Gastrocnemius medialis (tissue), 4 donors: ENCODE measurements around the gene TOR4A.

Experiments
- CTCF ChIP-seq, 5 experiments: fragments of 450-650 bp in 3 of 5; fragments of 200-600 bp in 2 of 5; sonication (generic) in 2 of 5; IDR thresholded peaks in 4 of 5; conservative IDR thresholded peaks in 1 of 5; 1 replicate in 4 of 5; 2 replicates in 1 of 5; pipeline ENCODE4 v1.5.1; 2016 to 2019; ENCODE audit warnings: antibody characterized with exemption in 5 of 5, mild to moderate bottlenecking in 3 of 5, moderate library complexity in 3 of 5
- POLR2A ChIP-seq, 2 donors: fragments of 450-650 bp; IDR thresholded peaks; one replicate each; pipeline ENCODE4 v1.6.1; 2017; ENCODE audit warnings: antibody characterized with exemption in 2 of 2, mild to moderate bottlenecking in 2 of 2, moderate library complexity in 2 of 2

DNA sequence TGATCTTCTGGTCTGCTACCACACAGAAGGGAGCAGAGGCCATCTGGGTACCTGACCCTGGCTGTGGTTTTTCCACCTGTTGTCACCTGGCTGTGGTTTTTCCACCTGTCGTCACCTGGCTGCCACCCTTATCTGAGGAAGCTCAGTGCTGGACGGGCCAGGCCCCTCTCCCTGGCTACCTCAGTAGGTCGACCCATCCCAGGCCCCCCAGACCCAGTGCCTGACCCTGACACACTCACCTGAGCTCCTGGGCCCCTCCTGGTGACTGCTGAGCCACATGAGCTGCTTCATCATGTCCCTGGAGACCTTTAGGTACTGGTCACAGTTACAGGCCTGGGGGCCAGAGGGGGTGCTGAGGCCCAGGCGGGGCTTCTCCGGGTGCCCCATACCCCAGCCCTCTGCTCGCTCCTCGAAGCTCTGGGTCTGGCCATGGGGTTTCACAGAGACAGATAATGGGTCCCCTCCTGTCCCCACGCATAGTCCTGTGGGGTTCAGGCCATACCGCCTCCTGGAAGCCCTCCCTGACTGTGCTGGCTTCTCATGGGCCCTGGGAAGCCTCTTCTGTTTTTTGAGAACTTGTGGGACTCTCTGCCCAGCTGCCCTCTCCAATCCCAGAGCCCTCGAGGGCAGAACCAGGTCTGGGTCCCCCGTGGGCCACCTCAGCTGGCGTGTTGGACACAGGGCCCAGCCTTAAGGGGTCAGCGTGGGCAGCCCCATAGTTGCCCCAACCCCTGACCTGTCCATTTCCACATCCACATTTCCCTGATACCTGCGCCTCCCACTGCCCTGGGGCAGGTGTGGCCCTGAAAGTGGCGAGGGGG lies 32.1 kb downstream of the TOR4A start:
- TF ChIP-seq CTCF (IDR thresholded peaks at IDR 0.05 in 4 of 5, conservative IDR thresholded peaks at IDR 0.05 in 1 of 5) (no peak), POLR2A (IDR thresholded peaks at IDR 0.05) (no peak)
